GM23338 (cell line): ENCODE results near the gene FLOT1. TPM values are rescaled to one million over a fixed set of nuclear protein-coding genes. Genes with fewer than 3 reads are reported as not detected.

Experiments used
- ATAC-seq: fragments of 200-7000 bp; cut with Tn5 transposase; 3 replicates; pipeline ENCODE4 v1.9.1; 2020
- DNase-seq: peaks from one replicate; pipeline ENCODE4 v3.0.0-alpha.2; 2015; ENCODE audit warnings: low spot score
- H2AFZ ChIP-seq: fragments of 200-600 bp; sonication (generic); 2 replicates; pipeline ENCODE4 v1.8.0; 2016; ENCODE audit warnings: antibody characterized with exemption, mild to moderate bottlenecking, moderate library complexity
- H3F3A ChIP-seq: fragments of 200-600 bp; sonication (generic); replicated peaks from 2 replicates; pipeline ENCODE4 v1.8.0; 2017; ENCODE audit warnings: antibody characterized with exemption, mixed run types, low read depth
- H3K27ac ChIP-seq: fragments of 200-600 bp; sonication (generic); 2 replicates; pipeline ENCODE4 v1.6.1; 2016; ENCODE audit warnings: low read depth
- H3K27me3 ChIP-seq: fragments of 200-600 bp; sonication (generic); 2 replicates; pipeline ENCODE4 v1.8.0; 2016; ENCODE audit warnings: mild to moderate bottlenecking, mixed run types, moderate library complexity; ENCODE audit not compliant: insufficient read depth
- H3K36me3 ChIP-seq: fragments of 200-600 bp; sonication (generic); 2 replicates; pipeline ENCODE4 v1.8.0; 2016; ENCODE audit warnings: mild to moderate bottlenecking; ENCODE audit not compliant: insufficient read depth
- H3K4me1 ChIP-seq: fragments of 200-600 bp; sonication (generic); 2 replicates; pipeline ENCODE4 v1.8.0; 2016; ENCODE audit warnings: mild to moderate bottlenecking, moderate library complexity; ENCODE audit not compliant: insufficient read depth
- H3K4me2 ChIP-seq: fragments of 200-600 bp; sonication (generic); 2 replicates; pipeline ENCODE4 v1.7.1; 2017; ENCODE audit warnings: mixed run types
- H3K4me3 ChIP-seq: fragments of 200-600 bp; sonication (generic); 2 replicates; pipeline ENCODE4 v1.6.1; 2016; ENCODE audit warnings: mixed run types
- H3K79me2 ChIP-seq: fragments of 200-600 bp; sonication (generic); replicated peaks from 2 replicates; pipeline ENCODE4 v1.8.0; 2017; ENCODE audit warnings: mild to moderate bottlenecking; ENCODE audit not compliant: insufficient read depth
- H3K9me2 ChIP-seq: fragments of 200-600 bp; sonication (generic); 2 replicates; pipeline ENCODE4 v1.8.0; 2017; ENCODE audit not compliant: insufficient read depth
- H4K20me1 ChIP-seq: fragments of 200-600 bp; sonication (generic); replicated peaks from 2 replicates; pipeline ENCODE4 v1.8.0; 2017; ENCODE audit warnings: mild to moderate bottlenecking; ENCODE audit not compliant: insufficient read depth
- H3K27ac Mint-ChIP-seq: 2 replicates; pipeline ENCODE4 v1.8.0; 2020; ENCODE audit warnings: inconsistent platforms, mild to moderate bottlenecking, moderate library complexity, mixed read lengths
- H3K27me3 Mint-ChIP-seq: 3 replicates; pipeline ENCODE4 v1.8.0; 2022; ENCODE audit warnings: low read depth, mild to moderate bottlenecking, moderate library complexity, mixed read lengths, inconsistent platforms; ENCODE audit not compliant: insufficient read depth, poor library complexity
- H3K36me3 Mint-ChIP-seq: 3 replicates; pipeline ENCODE4 v1.8.0; 2021; ENCODE audit warnings: low read depth, mild to moderate bottlenecking, inconsistent platforms, moderate library complexity, mixed read lengths
- H3K4me1 Mint-ChIP-seq: 3 replicates; pipeline ENCODE4 v1.8.0; 2020; ENCODE audit warnings: mild to moderate bottlenecking, inconsistent platforms, mixed read lengths
- H3K4me3 Mint-ChIP-seq: 3 replicates; pipeline ENCODE4 v1.8.0; 2021; ENCODE audit warnings: moderate library complexity, mild to moderate bottlenecking, inconsistent platforms, mixed read lengths
- H3K9me3 Mint-ChIP-seq: 3 replicates; pipeline ENCODE4 v1.8.0; 2020; ENCODE audit warnings: moderate library complexity, mild to moderate bottlenecking, inconsistent platforms, mixed read lengths
- CREB1 ChIP-seq: fragments of 250-450 bp; sonication (Bioruptor Pico); IDR thresholded peaks from 2 replicates; pipeline ENCODE4 v1.5.0; 2020; ENCODE audit warnings: low read depth, mild to moderate bottlenecking, moderate library complexity
- CTCF ChIP-seq, 2 experiments: fragments of 200-600 bp in 1 of 2; sonication (generic) in 1 of 2; conservative IDR thresholded peaks; 2 replicates each; pipeline versions ENCODE4 v1.5.1 to v1.6.1; 2016 to 2017; ENCODE audit warnings: antibody characterized with exemption in 2 of 2, low read depth in 2 of 2, mild to moderate bottlenecking in 2 of 2, moderate library complexity in 1 of 2
- ETS1 ChIP-seq: IDR thresholded peaks from 2 replicates; pipeline ENCODE4 v1.6.1; 2016; ENCODE audit warnings: antibody characterized with exemption
- EZH2 ChIP-seq: fragments of 200-600 bp; sonication (generic); IDR thresholded peaks from one replicate; pipeline ENCODE4 v1.8.0; 2017; ENCODE audit warnings: antibody characterized with exemption, mild to moderate bottlenecking, low read depth; ENCODE audit not compliant: unreplicated experiment
- EZH2phosphoT487 ChIP-seq: fragments of 200-600 bp; sonication (generic); IDR thresholded peaks from one replicate; pipeline ENCODE4 v1.8.1; 2018; ENCODE audit warnings: antibody characterized with exemption; ENCODE audit not compliant: unreplicated experiment
- NANOG ChIP-seq: IDR thresholded peaks from 2 replicates; pipeline ENCODE4 v1.6.1; 2016; ENCODE audit warnings: antibody characterized with exemption, borderline replicate concordance
- POLR2AphosphoS5 ChIP-seq: IDR thresholded peaks from 2 replicates; pipeline ENCODE4 v1.6.1; 2016; ENCODE audit warnings: antibody characterized with exemption, low read depth
- REST ChIP-seq: IDR thresholded peaks from one replicate; pipeline ENCODE4 v1.6.1; 2018; ENCODE audit warnings: antibody characterized with exemption; ENCODE audit not compliant: unreplicated experiment
- STAT1 ChIP-seq: IDR thresholded peaks from one replicate; pipeline ENCODE4 v1.6.1; 2016; ENCODE audit warnings: antibody characterized with exemption; ENCODE audit not compliant: unreplicated experiment
- ZNF114 ChIP-seq: fragments of 250-450 bp; sonication (Bioruptor Pico); IDR thresholded peaks from 2 replicates; pipeline ENCODE4 v1.5.0; 2020; ENCODE audit warnings: mild to moderate bottlenecking, moderate library complexity
- ZNF331 ChIP-seq: fragments of 250-450 bp; sonication (Bioruptor Pico); IDR thresholded peaks from 2 replicates; pipeline ENCODE4 v1.5.0; 2020; ENCODE audit warnings: low read depth, mild to moderate bottlenecking, moderate library complexity
- polyA plus RNA-seq: library from polyadenylated mRNA; unstranded; fragments of >200 nt; fragmentation: Nextera tagmentation; extraction: Ambion mirVana; gene quantifications from 2 replicates; pipeline ENCODE4 v1.2.1, GENCODE V29; 2016
- total RNA-seq: library from RNA; depleted of rRNA; stranded (reverse); fragments of >200 nt; shearing (Covaris generic); gene quantifications from 2 replicates; pipeline ENCODE4 v1.2.3, GENCODE V29; 2014
- TF ChIP-seq, protein P1 (sequence below): fragments of 250-450 bp; sonication (Bioruptor Pico); IDR thresholded peaks from 2 replicates; pipeline ENCODE4 v1.5.0; 2020; ENCODE audit warnings: mild to moderate bottlenecking, moderate library complexity

FLOT1 gene
- total and polyA plus RNA-seq, 2 experiments from 2014 or later: 72.2 to 94.5 TPM

DNA sequence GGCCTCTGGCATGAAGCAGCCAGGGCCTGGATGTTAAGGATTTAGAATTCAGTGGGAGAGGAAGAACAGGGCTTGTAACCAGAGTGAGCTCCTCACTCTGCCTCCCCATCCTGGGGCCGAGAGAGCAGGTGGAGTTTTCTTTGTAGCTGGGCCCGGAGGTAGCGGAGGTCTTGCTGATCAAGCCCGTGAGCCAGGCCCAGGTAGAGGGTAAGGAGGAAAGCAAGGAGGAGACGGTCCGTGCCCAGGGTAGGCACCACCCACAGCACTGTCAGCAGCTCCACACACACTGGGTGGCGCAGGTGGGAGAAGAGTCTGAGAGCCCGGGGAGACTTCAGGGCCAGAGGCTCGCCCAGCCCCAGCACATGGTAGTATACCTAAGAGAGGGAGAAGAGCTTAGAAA, 53.9 kb downstream of the FLOT1 start:
- no peaks in the 10 kb centered on the region for H4K20me1 ChIP-seq
- Mint-ChIP-seq H3K4me1 (peaks cover 59% of the 10 kb centered on the region), H3K36me3 (peaks cover 18% of the 10 kb centered on the region), H3K27ac (no peak overlapping the region), H3K4me3 (peak overlapping the region; percentile 81; the same call in 2 of the 3 replicates), H3K27me3 (peaks cover 38% of the 10 kb centered on the region), H3K9me3 (no peaks in the 10 kb centered on the region; the same call in 2 of the 3 replicates)
- H2AFZ ChIP-seq: no peak overlapping the region
- H3K4me3 ChIP-seq: no peak overlapping the region; the same call in 1 of the 2 replicates
- ATAC-seq (no peak), DNase-seq (no peak)
- no peaks in the 10 kb centered on the region for H3K36me3 ChIP-seq
- no peak overlapping the region for H3K4me2 ChIP-seq
- 0 out of 2 replicates have a peak, but pooled peaks cover 5% of the 10 kb centered on the region for H3K27me3 ChIP-seq
- no peak overlapping the region for H3K27ac ChIP-seq
- peaks cover 12% of the 10 kb centered on the region for H3F3A ChIP-seq
- H3K4me1 ChIP-seq: peaks cover 38% of the 10 kb centered on the region
- peaks cover 8% of the 10 kb centered on the region; the same call in 1 of the 2 replicates for H3K79me2 ChIP-seq
- TF ChIP-seq NANOG: no peak
- no peak for TF ChIP-seq CREB1 (CRISPR knock-in tag)
- TF ChIP-seq ETS1: no peak
- no peak for TF ChIP-seq STAT1
- no peak for TF ChIP-seq REST
- no peak for TF ChIP-seq ZNF331 (CRISPR knock-in tag)
- no peak for TF ChIP-seq EZH2
- TF ChIP-seq, protein P1, sequence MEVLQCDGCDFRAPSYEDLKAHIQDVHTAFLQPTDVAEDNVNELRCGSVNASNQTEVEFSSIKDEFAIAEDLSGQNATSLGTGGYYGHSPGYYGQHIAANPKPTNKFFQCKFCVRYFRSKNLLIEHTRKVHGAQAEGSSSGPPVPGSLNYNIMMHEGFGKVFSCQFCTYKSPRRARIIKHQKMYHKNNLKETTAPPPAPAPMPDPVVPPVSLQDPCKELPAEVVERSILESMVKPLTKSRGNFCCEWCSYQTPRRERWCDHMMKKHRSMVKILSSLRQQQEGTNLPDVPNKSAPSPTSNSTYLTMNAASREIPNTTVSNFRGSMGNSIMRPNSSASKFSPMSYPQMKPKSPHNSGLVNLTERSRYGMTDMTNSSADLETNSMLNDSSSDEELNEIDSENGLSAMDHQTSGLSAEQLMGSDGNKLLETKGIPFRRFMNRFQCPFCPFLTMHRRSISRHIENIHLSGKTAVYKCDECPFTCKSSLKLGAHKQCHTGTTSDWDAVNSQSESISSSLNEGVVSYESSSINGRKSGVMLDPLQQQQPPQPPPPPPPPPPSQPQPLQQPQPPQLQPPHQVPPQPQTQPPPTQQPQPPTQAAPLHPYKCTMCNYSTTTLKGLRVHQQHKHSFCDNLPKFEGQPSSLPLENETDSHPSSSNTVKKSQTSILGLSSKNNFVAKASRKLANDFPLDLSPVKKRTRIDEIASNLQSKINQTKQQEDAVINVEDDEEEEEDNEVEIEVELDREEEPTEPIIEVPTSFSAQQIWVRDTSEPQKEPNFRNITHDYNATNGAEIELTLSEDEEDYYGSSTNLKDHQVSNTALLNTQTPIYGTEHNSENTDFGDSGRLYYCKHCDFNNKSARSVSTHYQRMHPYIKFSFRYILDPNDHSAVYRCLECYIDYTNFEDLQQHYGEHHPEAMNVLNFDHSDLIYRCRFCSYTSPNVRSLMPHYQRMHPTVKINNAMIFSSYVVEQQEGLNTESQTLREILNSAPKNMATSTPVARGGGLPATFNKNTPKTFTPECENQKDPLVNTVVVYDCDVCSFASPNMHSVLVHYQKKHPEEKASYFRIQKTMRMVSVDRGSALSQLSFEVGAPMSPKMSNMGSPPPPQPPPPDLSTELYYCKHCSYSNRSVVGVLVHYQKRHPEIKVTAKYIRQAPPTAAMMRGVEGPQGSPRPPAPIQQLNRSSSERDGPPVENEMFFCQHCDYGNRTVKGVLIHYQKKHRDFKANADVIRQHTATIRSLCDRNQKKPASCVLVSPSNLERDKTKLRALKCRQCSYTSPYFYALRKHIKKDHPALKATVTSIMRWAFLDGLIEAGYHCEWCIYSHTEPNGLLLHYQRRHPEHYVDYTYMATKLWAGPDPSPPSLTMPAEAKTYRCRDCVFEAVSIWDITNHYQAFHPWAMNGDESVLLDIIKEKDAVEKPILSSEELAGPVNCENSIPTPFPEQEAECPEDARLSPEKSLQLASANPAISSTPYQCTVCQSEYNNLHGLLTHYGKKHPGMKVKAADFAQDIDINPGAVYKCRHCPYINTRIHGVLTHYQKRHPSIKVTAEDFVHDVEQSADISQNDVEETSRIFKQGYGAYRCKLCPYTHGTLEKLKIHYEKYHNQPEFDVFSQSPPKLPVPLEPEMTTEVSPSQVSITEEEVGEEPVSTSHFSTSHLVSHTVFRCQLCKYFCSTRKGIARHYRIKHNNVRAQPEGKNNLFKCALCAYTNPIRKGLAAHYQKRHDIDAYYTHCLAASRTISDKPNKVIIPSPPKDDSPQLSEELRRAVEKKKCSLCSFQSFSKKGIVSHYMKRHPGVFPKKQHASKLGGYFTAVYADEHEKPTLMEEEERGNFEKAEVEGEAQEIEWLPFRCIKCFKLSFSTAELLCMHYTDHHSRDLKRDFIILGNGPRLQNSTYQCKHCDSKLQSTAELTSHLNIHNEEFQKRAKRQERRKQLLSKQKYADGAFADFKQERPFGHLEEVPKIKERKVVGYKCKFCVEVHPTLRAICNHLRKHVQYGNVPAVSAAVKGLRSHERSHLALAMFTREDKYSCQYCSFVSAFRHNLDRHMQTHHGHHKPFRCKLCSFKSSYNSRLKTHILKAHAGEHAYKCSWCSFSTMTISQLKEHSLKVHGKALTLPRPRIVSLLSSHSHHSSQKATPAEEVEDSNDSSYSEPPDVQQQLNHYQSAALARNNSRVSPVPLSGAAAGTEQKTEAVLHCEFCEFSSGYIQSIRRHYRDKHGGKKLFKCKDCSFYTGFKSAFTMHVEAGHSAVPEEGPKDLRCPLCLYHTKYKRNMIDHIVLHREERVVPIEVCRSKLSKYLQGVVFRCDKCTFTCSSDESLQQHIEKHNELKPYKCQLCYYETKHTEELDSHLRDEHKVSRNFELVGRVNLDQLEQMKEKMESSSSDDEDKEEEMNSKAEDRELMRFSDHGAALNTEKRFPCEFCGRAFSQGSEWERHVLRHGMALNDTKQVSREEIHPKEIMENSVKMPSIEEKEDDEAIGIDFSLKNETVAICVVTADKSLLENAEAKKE (CRISPR knock-in tag): no peak
- TF ChIP-seq POLR2AphosphoS5: no peak
- no peak for TF ChIP-seq CTCF (conservative IDR thresholded peaks at IDR 0.05; ENCODE audit: low read depth in 2 of 2)
- no peak for TF ChIP-seq ZNF114 (CRISPR knock-in tag)
- TF ChIP-seq EZH2phosphoT487: no peak
- H3K9me2 ChIP-seq: no peaks in the 10 kb centered on the region
